A549 (cell line): ENCODE data around the gene RTL1.

ENCODE experiments used
- CHD4 ChIP-seq: fragments of 200-600 bp; sonication (generic); IDR thresholded peaks from 2 replicates; pipeline ENCODE4 v1.6.1; 2016; ENCODE audit warnings: antibody characterized with exemption, mild to moderate bottlenecking, borderline replicate concordance
- EHF ChIP-seq: fragments of 250-450 bp; sonication (Bioruptor Pico); IDR thresholded peaks from 2 replicates; pipeline ENCODE4 v1.5.0; 2020; ENCODE audit warnings: mild to moderate bottlenecking
- EHMT2 ChIP-seq: fragments of 200-600 bp; sonication (generic); IDR thresholded peaks from 2 replicates; pipeline ENCODE4 v1.6.1; 2016; ENCODE audit warnings: antibody characterized with exemption, low read depth, mild to moderate bottlenecking, moderate library complexity
- POLR2AphosphoS2 ChIP-seq: conservative IDR thresholded peaks from 2 replicates; pipeline ENCODE4 v1.6.1; 2012; ENCODE audit warnings: low read length, improper control_type of control experiment, inconsistent platforms
- SMC3 ChIP-seq: fragments of >200 bp; sonication (Bioruptor Twin); formaldehyde crosslinking; IDR thresholded peaks from 3 replicates; pipeline ENCODE4 v1.6.1; 2018; ENCODE audit warnings: inconsistent platforms
- TP53 ChIP-seq: fragments of 250-450 bp; sonication (Bioruptor Pico); IDR thresholded peaks from 2 replicates; pipeline ENCODE4 v1.5.0; 2021; ENCODE audit warnings: mild to moderate bottlenecking, moderate library complexity
- ZNF302 ChIP-seq: fragments of 250-450 bp; sonication (Bioruptor Pico); IDR thresholded peaks from 2 replicates; pipeline ENCODE4 v1.9.0; 2021; ENCODE audit warnings: inconsistent platforms, mild to moderate bottlenecking, moderate library complexity
- TF ChIP-seq, protein P1 (sequence below): fragments of >200 bp; sonication (Bioruptor Twin); formaldehyde crosslinking; IDR thresholded peaks from 3 replicates; pipeline ENCODE4 v1.5.1; 2016

DNA sequence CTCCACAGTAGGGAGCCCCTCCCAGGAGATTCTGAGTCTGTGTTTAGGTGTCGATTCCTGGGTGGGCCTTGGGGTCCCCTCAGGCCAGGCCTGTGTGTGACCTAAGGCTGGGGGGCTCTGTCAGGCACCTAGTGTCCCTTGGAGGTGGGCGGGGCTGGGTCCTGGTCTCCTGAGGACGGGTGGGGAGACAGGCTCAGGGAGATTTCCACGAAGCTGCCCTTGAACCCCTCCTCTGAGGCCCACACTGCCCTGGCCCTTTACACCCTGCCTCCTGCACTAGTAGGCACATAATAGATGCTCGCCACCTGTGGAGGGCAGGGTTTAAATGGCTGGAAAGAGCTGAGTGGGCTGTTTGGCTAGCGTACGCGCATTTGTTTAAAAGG lies 44.7 kb downstream of the RTL1 start:
- TF ChIP-seq, protein P1, sequence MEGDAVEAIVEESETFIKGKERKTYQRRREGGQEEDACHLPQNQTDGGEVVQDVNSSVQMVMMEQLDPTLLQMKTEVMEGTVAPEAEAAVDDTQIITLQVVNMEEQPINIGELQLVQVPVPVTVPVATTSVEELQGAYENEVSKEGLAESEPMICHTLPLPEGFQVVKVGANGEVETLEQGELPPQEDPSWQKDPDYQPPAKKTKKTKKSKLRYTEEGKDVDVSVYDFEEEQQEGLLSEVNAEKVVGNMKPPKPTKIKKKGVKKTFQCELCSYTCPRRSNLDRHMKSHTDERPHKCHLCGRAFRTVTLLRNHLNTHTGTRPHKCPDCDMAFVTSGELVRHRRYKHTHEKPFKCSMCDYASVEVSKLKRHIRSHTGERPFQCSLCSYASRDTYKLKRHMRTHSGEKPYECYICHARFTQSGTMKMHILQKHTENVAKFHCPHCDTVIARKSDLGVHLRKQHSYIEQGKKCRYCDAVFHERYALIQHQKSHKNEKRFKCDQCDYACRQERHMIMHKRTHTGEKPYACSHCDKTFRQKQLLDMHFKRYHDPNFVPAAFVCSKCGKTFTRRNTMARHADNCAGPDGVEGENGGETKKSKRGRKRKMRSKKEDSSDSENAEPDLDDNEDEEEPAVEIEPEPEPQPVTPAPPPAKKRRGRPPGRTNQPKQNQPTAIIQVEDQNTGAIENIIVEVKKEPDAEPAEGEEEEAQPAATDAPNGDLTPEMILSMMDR, result no peak
- TF ChIP-seq ZNF302 (CRISPR knock-in tag) (no peak), EHF (no peak), POLR2AphosphoS2 (no peak), TP53 (CRISPR knock-in tag) (no peak), CHD4 (no peak), EHMT2 (no peak), SMC3 (no peak)
